Fibroblast of the aortic adventitia (primary cell): ENCODE results near the gene PAQR5. TPM values are rescaled to one million over a fixed set of nuclear protein-coding genes. Genes with fewer than 3 reads are reported as not detected.

ENCODE experiments used
- DNase-seq: peaks from one replicate; pipeline ENCODE4 v3.0.0-alpha.2; 2010; ENCODE audit warnings: low read depth
- H3K4me3 ChIP-seq: 2 replicates; pipeline ENCODE4 v1.5.1; 2011; ENCODE audit warnings: low read depth, mild to moderate bottlenecking, control low read depth, low read length, moderate library complexity
- total RNA-seq: library from RNA; depleted of rRNA; stranded (reverse); fragments of >200 nt; gene quantifications from 2 replicates; pipeline ENCODE4 v1.2.3, GENCODE V29; 2012; ENCODE audit warnings: low replicate concordance
- TF ChIP-seq, protein P1 (sequence below): IDR thresholded peaks from 2 replicates; pipeline ENCODE4 v1.5.1; 2011; ENCODE audit warnings: mild to moderate bottlenecking, low read length, control low read depth, inconsistent platforms; ENCODE audit not compliant: insufficient read depth

PAQR5 gene
- total RNA-seq, 1 donor, result 13.2 TPM

GRCh38 chr15:69316291-69316690, 17.6 kb downstream of the PAQR5 start:
- TF ChIP-seq, protein P1, sequence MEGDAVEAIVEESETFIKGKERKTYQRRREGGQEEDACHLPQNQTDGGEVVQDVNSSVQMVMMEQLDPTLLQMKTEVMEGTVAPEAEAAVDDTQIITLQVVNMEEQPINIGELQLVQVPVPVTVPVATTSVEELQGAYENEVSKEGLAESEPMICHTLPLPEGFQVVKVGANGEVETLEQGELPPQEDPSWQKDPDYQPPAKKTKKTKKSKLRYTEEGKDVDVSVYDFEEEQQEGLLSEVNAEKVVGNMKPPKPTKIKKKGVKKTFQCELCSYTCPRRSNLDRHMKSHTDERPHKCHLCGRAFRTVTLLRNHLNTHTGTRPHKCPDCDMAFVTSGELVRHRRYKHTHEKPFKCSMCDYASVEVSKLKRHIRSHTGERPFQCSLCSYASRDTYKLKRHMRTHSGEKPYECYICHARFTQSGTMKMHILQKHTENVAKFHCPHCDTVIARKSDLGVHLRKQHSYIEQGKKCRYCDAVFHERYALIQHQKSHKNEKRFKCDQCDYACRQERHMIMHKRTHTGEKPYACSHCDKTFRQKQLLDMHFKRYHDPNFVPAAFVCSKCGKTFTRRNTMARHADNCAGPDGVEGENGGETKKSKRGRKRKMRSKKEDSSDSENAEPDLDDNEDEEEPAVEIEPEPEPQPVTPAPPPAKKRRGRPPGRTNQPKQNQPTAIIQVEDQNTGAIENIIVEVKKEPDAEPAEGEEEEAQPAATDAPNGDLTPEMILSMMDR, result no peak
- no peak for DNase-seq
- no peak overlapping the region for H3K4me3 ChIP-seq

- no peak overlapping the region for H3K4me3 ChIP-seq
- TF ChIP-seq, protein P1, result no peak
- no peak for DNase-seq
These were observed 18.7 kb downstream of the PAQR5 start for GRCh38 chr15:69317392-69317841.

DNA sequence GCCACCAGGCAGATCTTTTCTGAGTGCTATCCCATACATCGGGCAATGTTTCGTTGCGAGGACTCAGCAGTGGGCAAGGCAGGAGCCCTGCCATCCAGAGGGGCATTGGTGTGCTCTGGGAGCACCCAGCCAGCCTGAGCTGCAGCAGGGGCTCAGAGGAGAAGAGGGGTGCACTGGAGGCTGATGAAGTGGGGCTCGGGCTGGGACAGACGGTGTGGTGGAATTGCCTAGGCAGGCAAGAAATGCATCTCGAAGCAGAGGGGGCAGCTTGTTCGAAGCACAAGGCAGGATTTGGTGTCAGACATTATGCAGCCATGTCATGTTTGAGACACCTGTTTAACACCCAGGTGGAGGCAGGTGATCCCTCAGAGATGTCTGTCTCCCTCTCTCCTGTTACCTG, 19.3 kb downstream of the PAQR5 start:
- no peak for DNase-seq
- TF ChIP-seq, protein P1, result no peak
- no peak overlapping the region for H3K4me3 ChIP-seq

DNA sequence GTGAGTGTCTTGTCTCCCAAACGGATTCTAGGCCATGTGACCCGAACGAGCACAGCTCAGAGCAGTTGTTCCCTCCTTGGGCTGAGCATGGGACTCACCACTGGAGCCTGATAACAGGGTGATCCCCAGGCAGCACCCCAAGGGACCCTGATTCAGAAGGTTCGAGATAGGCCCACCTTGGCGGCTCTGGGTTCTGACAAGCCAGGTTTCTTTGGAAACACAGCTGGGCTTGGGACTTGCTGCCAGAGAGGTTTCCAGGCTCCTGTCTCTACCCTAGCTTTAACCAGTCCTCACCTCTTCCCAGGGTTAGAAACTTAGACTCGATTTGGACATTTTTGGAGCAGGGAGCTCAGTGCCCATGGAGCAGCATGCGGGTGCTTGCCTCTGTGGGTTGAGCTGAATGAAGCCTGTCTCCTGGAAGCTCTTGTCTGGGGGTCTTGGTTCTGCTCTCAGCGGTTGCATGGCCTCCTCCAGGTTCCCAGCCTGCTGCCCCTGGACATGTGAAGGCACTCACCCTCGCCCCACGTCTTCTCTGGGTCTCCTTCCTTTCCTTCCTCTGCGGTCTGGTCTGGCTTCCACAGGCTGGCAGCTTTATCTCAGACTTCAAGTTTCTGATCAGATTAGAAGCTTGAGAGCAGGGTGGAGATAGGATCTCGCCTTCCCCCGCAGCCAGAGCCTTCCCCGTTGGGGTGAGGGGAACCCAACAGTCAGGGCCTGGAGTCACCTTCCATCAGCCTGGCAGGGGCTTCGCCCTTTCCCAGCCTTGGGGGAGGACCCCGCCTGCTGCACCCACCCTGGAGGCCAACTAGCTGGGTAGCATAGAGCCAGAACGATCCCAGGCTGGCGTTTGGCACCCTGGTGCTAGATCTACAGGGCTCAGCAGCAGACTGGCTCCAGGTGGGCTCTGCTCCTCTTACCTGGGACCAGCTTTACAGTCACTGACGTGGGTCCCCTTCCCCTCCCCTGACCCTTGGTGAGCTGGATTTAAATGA, 21.0 kb downstream of the PAQR5 start:
- H3K4me3 ChIP-seq, result no peak overlapping the region
- no peak for DNase-seq
- TF ChIP-seq, protein P1, result no peak

DNA sequence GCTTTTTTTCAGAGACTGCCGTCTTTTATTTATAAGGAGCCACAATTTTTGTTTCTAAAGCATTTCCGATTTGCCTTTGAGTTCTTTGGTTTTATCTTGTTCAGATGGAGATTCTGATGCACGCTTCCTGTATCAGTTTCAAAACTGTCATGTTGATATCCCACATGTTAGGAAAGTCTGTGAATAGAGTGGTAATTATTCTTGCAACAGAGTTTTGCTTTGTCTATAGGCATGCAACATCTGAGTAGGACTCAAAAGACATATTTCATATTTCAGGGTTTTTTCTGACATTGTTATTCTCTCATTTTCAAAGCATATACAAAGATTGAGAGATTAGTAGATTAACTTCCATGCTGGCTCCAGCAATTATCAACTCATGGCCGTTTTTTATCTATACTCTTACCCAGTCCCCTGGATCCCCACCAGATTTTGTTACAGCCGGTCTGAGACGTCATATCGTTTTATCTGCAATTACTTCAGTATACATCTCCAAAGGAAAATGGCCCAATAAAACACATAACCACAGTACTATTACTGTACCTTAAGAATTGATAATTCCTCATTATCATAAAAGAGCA, 22.4 kb downstream of the PAQR5 start:
- TF ChIP-seq, protein P1, result no peak
- H3K4me3 ChIP-seq, result no peak overlapping the region
- DNase-seq, result no peak

DNA sequence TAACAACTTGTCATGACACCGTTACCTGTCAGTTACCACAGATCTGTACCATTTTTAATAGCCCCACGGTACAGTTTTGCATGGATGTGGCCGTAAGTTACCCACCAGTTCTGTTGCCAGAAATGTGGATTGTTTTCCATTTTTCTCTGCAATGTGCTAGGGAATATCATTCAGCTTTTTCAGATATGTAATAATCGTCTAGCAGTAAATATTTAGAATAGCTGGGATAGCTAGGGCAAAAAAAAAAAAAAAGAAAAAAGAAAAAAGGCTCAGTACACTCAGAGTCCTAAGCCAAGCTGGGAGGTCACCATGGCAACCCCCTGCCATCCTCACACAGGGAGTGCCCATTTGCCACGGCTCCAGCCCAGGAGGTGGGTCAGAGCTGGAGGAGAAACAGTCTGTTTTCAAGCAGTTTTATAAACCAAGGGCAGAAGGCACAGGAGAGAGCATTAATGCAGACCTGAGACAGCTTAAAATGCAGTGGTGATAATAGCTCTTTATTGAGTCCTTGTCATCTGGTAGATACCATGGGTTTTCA, 25.2 kb downstream of the PAQR5 start:
- no peak for DNase-seq
- H3K4me3 ChIP-seq, result no peak overlapping the region
- TF ChIP-seq, protein P1, result no peak
